H9 (cell line): Measurements from ENCODE around the gene SUFU. TPM values are rescaled to one million over a fixed set of nuclear protein-coding genes. Genes with fewer than 3 reads are reported as not detected.
A peak's percentile ranks its signal among the peaks of the same experiment; 100 is the strongest.

Experiments used
- DNase-seq: peaks from one replicate; pipeline ENCODE4 v3.0.0-alpha.2; 2017
- H2AFZ ChIP-seq: one replicate; pipeline ENCODE4 v1.6.1; 2013; ENCODE audit warnings: mild to moderate bottlenecking, low read length, control low read depth, moderate library complexity
- H2AK5ac ChIP-seq: 2 replicates; pipeline ENCODE4 v1.6.1; 2013; ENCODE audit warnings: low read length, control low read depth, mixed read lengths; ENCODE audit not compliant: insufficient read length
- H2BK120ac ChIP-seq: one replicate; pipeline ENCODE4 v1.6.1; 2013; ENCODE audit warnings: low read depth, mild to moderate bottlenecking, low read length, control low read depth, inconsistent platforms; ENCODE audit not compliant: poor library complexity, severe bottlenecking
- H2BK12ac ChIP-seq: 2 replicates; pipeline ENCODE4 v1.6.1; 2013; ENCODE audit warnings: low read length, control low read depth, mixed read lengths, low read depth; ENCODE audit not compliant: insufficient read length
- H2BK15ac ChIP-seq: 2 replicates; pipeline ENCODE4 v1.6.1; 2013; ENCODE audit warnings: low read depth, low read length, control low read depth
- H2BK20ac ChIP-seq: one replicate; pipeline ENCODE4 v1.6.1; 2013; ENCODE audit warnings: low read depth, mild to moderate bottlenecking, low read length, control low read depth, inconsistent platforms; ENCODE audit not compliant: poor library complexity, severe bottlenecking
- H2BK5ac ChIP-seq: 2 replicates; pipeline ENCODE4 v1.6.1; 2013; ENCODE audit warnings: low read length, control low read depth, mixed read lengths; ENCODE audit not compliant: insufficient read length
- H3K14ac ChIP-seq: 2 replicates; pipeline ENCODE4 v1.6.1; 2013; ENCODE audit warnings: low read length, control low read depth; ENCODE audit not compliant: insufficient read depth
- H3K18ac ChIP-seq: 2 replicates; pipeline ENCODE4 v1.6.1; 2013; ENCODE audit warnings: low read depth, mild to moderate bottlenecking, mixed read lengths, low read length, control low read depth; ENCODE audit not compliant: insufficient read length
- H3K23ac ChIP-seq: 2 replicates; pipeline ENCODE4 v1.6.1; 2013; ENCODE audit warnings: low read length, control low read depth, mixed read lengths, low read depth; ENCODE audit not compliant: insufficient read length
- H3K23me2 ChIP-seq: 2 replicates; pipeline ENCODE4 v1.6.1; 2013; ENCODE audit warnings: low read depth, mild to moderate bottlenecking, mixed read lengths, low read length, control low read depth; ENCODE audit not compliant: insufficient read length, poor library complexity, severe bottlenecking
- H3K27ac ChIP-seq: 2 replicates; pipeline ENCODE4 v1.5.1; 2013; ENCODE audit warnings: low read length, control low read depth, mixed read lengths, low read depth; ENCODE audit not compliant: insufficient read length
- H3K27me3 ChIP-seq: 2 replicates; pipeline ENCODE4 v1.6.1; 2013; ENCODE audit warnings: low read length, control low read depth, inconsistent platforms; ENCODE audit not compliant: insufficient read depth
- H3K4ac ChIP-seq: 2 replicates; pipeline ENCODE4 v1.6.1; 2013; ENCODE audit warnings: low read depth, mild to moderate bottlenecking, control low read depth, inconsistent platforms, low read length, moderate library complexity
- H3K4me1 ChIP-seq: 2 replicates; pipeline ENCODE4 v1.6.1; 2013; ENCODE audit warnings: low read length, control low read depth, inconsistent platforms; ENCODE audit not compliant: insufficient read depth
- H3K4me2 ChIP-seq: 2 replicates; pipeline ENCODE4 v1.6.1; 2013; ENCODE audit warnings: low read length, control low read depth, mixed read lengths; ENCODE audit not compliant: insufficient read length, insufficient read depth
- H3K56ac ChIP-seq: 2 replicates; pipeline ENCODE4 v1.6.1; 2013; ENCODE audit warnings: low read depth, mild to moderate bottlenecking, mixed read lengths, low read length, control low read depth; ENCODE audit not compliant: insufficient read length
- H3K79me1 ChIP-seq: 2 replicates; pipeline ENCODE4 v1.6.1; 2013; ENCODE audit warnings: low read depth, mild to moderate bottlenecking, moderate library complexity, low read length, control low read depth, inconsistent platforms; ENCODE audit not compliant: insufficient read depth, poor library complexity, severe bottlenecking
- H3K79me2 ChIP-seq: 2 replicates; pipeline ENCODE4 v1.6.1; 2013; ENCODE audit warnings: low read length, control low read depth, inconsistent platforms; ENCODE audit not compliant: insufficient read depth
- H3K9ac ChIP-seq: 2 replicates; pipeline ENCODE4 v1.6.1; 2013; ENCODE audit warnings: low read length, control low read depth, mixed read lengths; ENCODE audit not compliant: insufficient read length; ENCODE audit errors: extremely low read depth
- H3K9me3 ChIP-seq: one replicate; pipeline ENCODE4 v1.6.1; 2013; ENCODE audit warnings: low read depth, low read length, inconsistent platforms; ENCODE audit not compliant: control insufficient read depth
- H3T11ph ChIP-seq: one replicate; pipeline ENCODE4 v1.6.1; 2013; ENCODE audit warnings: mild to moderate bottlenecking, low read length, control low read depth, inconsistent platforms
- H4K20me1 ChIP-seq: one replicate; pipeline ENCODE4 v1.6.1; 2013; ENCODE audit not compliant: control insufficient read depth, insufficient read length, insufficient read depth
- H4K5ac ChIP-seq: 2 replicates; pipeline ENCODE4 v1.6.1; 2013; ENCODE audit warnings: low read depth, mild to moderate bottlenecking, mixed read lengths, low read length, control low read depth; ENCODE audit not compliant: insufficient read length
- H4K8ac ChIP-seq: replicated peaks from 2 replicates; pipeline ENCODE4 v1.6.1; 2013; ENCODE audit warnings: low read length, control low read depth, mixed read lengths, low read depth; ENCODE audit not compliant: insufficient read length
- H4K91ac ChIP-seq: 2 replicates; pipeline ENCODE4 v1.6.1; 2013; ENCODE audit warnings: low read depth, mild to moderate bottlenecking, moderate library complexity, mixed read lengths, low read length, control low read depth; ENCODE audit not compliant: insufficient read length
- H3K27ac Mint-ChIP-seq, 3 experiments: 2 replicates in 2 of 3; 3 replicates in 1 of 3; pipeline ENCODE4 v1.8.0; 2020 to 2021; ENCODE audit warnings: mixed read lengths in 3 of 3, mild to moderate bottlenecking in 1 of 3, moderate library complexity in 1 of 3
- H3K27me3 Mint-ChIP-seq: 2 replicates; pipeline ENCODE4 v1.8.0; 2021; ENCODE audit warnings: low read depth, mild to moderate bottlenecking, moderate library complexity, mixed read lengths
- H3K36me3 Mint-ChIP-seq, 3 experiments: 2 replicates in 2 of 3; 3 replicates in 1 of 3; pipeline ENCODE4 v1.8.0; 2020 to 2021; ENCODE audit warnings: low read depth in 3 of 3, mixed read lengths in 3 of 3; ENCODE audit not compliant: insufficient read depth in 1 of 3
- H3K4me1 Mint-ChIP-seq, 2 experiments: 2 replicates each; pipeline ENCODE4 v1.8.0; 2020; ENCODE audit warnings: mixed read lengths in 2 of 2
- H3K4me3 Mint-ChIP-seq, 2 experiments: 2 replicates in 1 of 2; 3 replicates in 1 of 2; pipeline ENCODE4 v1.8.0; 2020 to 2021; ENCODE audit warnings: mild to moderate bottlenecking in 2 of 2, mixed read lengths in 2 of 2, moderate library complexity in 1 of 2
- H3K9me3 Mint-ChIP-seq, 2 experiments: 2 replicates in 1 of 2; 3 replicates in 1 of 2; pipeline ENCODE4 v1.8.0; 2020; ENCODE audit warnings: mild to moderate bottlenecking in 2 of 2, mixed read lengths in 2 of 2, moderate library complexity in 1 of 2
- CTCF ChIP-seq: fragments of 200-600 bp; sonication (generic); conservative IDR thresholded peaks from 3 replicates; pipeline ENCODE4 v1.8.0; 2021; ENCODE audit warnings: antibody characterized with exemption, mild to moderate bottlenecking
- WGBS: extraction: QIAGEN DNeasy Blood & Tissue Kit; methylation state at CpG from one replicate; pipeline ENCODE4 v1.1.7; 2013; ENCODE audit warnings: missing lambda C conversion rate, low lambda C conversion rate, mixed read lengths; ENCODE audit not compliant: insufficient read length; ENCODE audit errors: extremely low coverage; 5-methylcytosine and 5-hydroxymethylcytosine counted together
- total RNA-seq: library from RNA; stranded (reverse); gene quantifications from 2 replicates; pipeline ENCODE4 v1.2.1, GENCODE V29; 2021

Gene SUFU
- total RNA-seq, 1 experiment from 2014 or later = 9.5 TPM

GRCh38 chr10:102615361-102615760 is 111.6 kb downstream of the SUFU start:
- H3K4ac ChIP-seq = no peak overlapping the region
- no peaks in the 10 kb centered on the region for H3K27me3 ChIP-seq
- H3K79me1 ChIP-seq = no peaks in the 10 kb centered on the region
- no peak overlapping the region for H2AK5ac ChIP-seq
- no peak overlapping the region for H3T11ph ChIP-seq
- H3K27ac ChIP-seq = no peak overlapping the region
- H3K56ac ChIP-seq = no peak overlapping the region
- no peak overlapping the region for H2BK120ac ChIP-seq
- H3K79me2 ChIP-seq = no peaks in the 10 kb centered on the region
- no peaks in the 10 kb centered on the region for H3K4me1 ChIP-seq
- no peak overlapping the region for H2BK12ac ChIP-seq
- WGBS = no CpG with 5 or more reads among the region's 7 CpGs
- no peak overlapping the region for H3K14ac ChIP-seq
- no peaks in the 10 kb centered on the region for H3K9me3 ChIP-seq
- H3K9me3 Mint-ChIP-seq = no peaks in the 10 kb centered on the region
- no peak overlapping the region for H3K4me3 Mint-ChIP-seq
- H3K9ac ChIP-seq = no peak overlapping the region
- DNase-seq = peak; percentile 79
- no peaks in the 10 kb centered on the region for H4K20me1 ChIP-seq
- H3K4me2 ChIP-seq = no peak overlapping the region
- no peak overlapping the region for H3K23ac ChIP-seq
- H3K23me2 ChIP-seq = no peaks in the 10 kb centered on the region
- peak; percentile 76 for TF ChIP-seq CTCF
- H2AFZ ChIP-seq = no peak overlapping the region
- no peak overlapping the region for H2BK15ac ChIP-seq
- peak overlapping the region in 1 of 3 experiments; percentile 82; a peak in 1 of 7 replicates for H3K27ac Mint-ChIP-seq
- peaks cover 15 to 32% of the 10 kb centered on the region in 2 experiments for H3K4me1 Mint-ChIP-seq
- H2BK20ac ChIP-seq = no peak overlapping the region
- peaks cover 3 to 8% (median 8%) of the 10 kb centered on the region in 3 experiments; a peak in 6 of 7 replicates for H3K36me3 Mint-ChIP-seq
- H4K91ac ChIP-seq = no peak overlapping the region
- no peak overlapping the region for H2BK5ac ChIP-seq
- H4K8ac ChIP-seq = no peak overlapping the region
- no peak overlapping the region for H4K5ac ChIP-seq
- H3K27me3 Mint-ChIP-seq = no peaks in the 10 kb centered on the region
- H3K18ac ChIP-seq = no peak overlapping the region
